ENCODE results near the gene SPACA5.
"Not testable (repeated sequence)": the region's sequence is repeated elsewhere in the genome, so short reads cannot be mapped to it uniquely, and the experiment has no call there.

Gene SPACA5

GRCh38 chrX:48021026-48021900, 14.5 kb downstream of the SPACA5 start:
- in situ Hi-C loops (cut with MboI; ENCODE audit: low sequenced_read_pairs), result no loop called here

GRCh38 chrX:48022100-48022499, 15.3 kb downstream of the SPACA5 start:
- in situ Hi-C loops (cut with MboI; ENCODE audit: low sequenced_read_pairs), result no loop called here

GRCh38 chrX:48022738-48023137, 15.9 kb downstream of the SPACA5 start:
- in situ Hi-C loops (cut with MboI; ENCODE audit: low sequenced_read_pairs), result no loop called here

- in situ Hi-C loops (cut with MboI; ENCODE audit: low sequenced_read_pairs), result no loop called here
These were observed 18.8 kb downstream of the SPACA5 start for GRCh38 chrX:48025561-48025960.

GRCh38 chrX:48027545-48027944, 20.8 kb downstream of the SPACA5 start:
- in situ Hi-C loops (cut with MboI; ENCODE audit: low sequenced_read_pairs), result not testable (repeated sequence)

GRCh38 chrX:48028091-48028490, 21.3 kb downstream of the SPACA5 start:
- in situ Hi-C loops (cut with MboI; ENCODE audit: low sequenced_read_pairs), result no loop called here

GRCh38 chrX:48030237-48030636, 23.4 kb downstream of the SPACA5 start:
- in situ Hi-C loops (cut with MboI; ENCODE audit: low sequenced_read_pairs), result no loop called here

GRCh38 chrX:48030641-48031173, 23.9 kb downstream of the SPACA5 start:
- in situ Hi-C loops (cut with MboI; ENCODE audit: low sequenced_read_pairs), result not testable (repeated sequence)

GRCh38 chrX:48035891-48036290, 29.1 kb downstream of the SPACA5 start:
- in situ Hi-C loops (cut with MboI; ENCODE audit: low sequenced_read_pairs), result no loop called here

- in situ Hi-C loops (cut with MboI; ENCODE audit: low sequenced_read_pairs), result no loop called here
These were observed 36.3 kb downstream of the SPACA5 start for GRCh38 chrX:48043056-48043455.

GRCh38 chrX:48045410-48046311, 38.9 kb downstream of the SPACA5 start:
- in situ Hi-C loops (cut with MboI; ENCODE audit: low sequenced_read_pairs), result no loop called here

- in situ Hi-C loops (cut with MboI; ENCODE audit: low sequenced_read_pairs), result no loop called here
These were observed 40.1 kb downstream of the SPACA5 start for GRCh38 chrX:48046846-48047245.

- in situ Hi-C loops (cut with MboI; ENCODE audit: low sequenced_read_pairs), result no loop called here
These were observed 52.0 kb downstream of the SPACA5 start for GRCh38 chrX:48058621-48059295.

- in situ Hi-C loops (cut with MboI; ENCODE audit: low sequenced_read_pairs), result no loop called here
These were observed 52.5 kb downstream of the SPACA5 start for GRCh38 chrX:48059296-48059639.

All from HL-60/S4 treated with retinoic acid at 250 ng/mL for 4 days and 3 days (cell line).